Duodenal mucosa (tissue), 2 donors: Measurements from ENCODE around the gene ARFGAP3.

Source experiments
- H3K27ac ChIP-seq: one replicate; pipeline ENCODE4 v1.7.0; 2013; ENCODE audit warnings: low read depth, low read length
- H3K27me3 ChIP-seq, 2 donors: one replicate each; pipeline ENCODE4 v1.7.0; 2013; ENCODE audit warnings: low read length in 2 of 2, control low read depth in 1 of 2; ENCODE audit not compliant: insufficient read depth in 2 of 2, control insufficient read depth in 1 of 2
- H3K36me3 ChIP-seq, 2 donors: one replicate each; pipeline ENCODE4 v1.7.0; 2013; ENCODE audit warnings: low read length in 2 of 2, control low read depth in 1 of 2; ENCODE audit not compliant: insufficient read depth in 2 of 2, control insufficient read depth in 1 of 2
- H3K4me1 ChIP-seq, 2 donors: one replicate each; pipeline ENCODE4 v1.7.0; 2013; ENCODE audit warnings: low read length in 2 of 2, control low read depth in 1 of 2; ENCODE audit not compliant: insufficient read depth in 2 of 2, control insufficient read depth in 1 of 2
- H3K4me3 ChIP-seq, 2 donors: one replicate each; pipeline ENCODE4 v1.7.0; 2013; ENCODE audit warnings: low read length in 2 of 2, low read depth in 1 of 2
- H3K9ac ChIP-seq, 2 donors: one replicate each; pipeline ENCODE4 v1.7.0; 2013; ENCODE audit warnings: low read length in 2 of 2, low read depth in 1 of 2
- H3K9me3 ChIP-seq, 2 donors: one replicate each; pipeline ENCODE4 v1.7.0; 2013; ENCODE audit warnings: low read length in 2 of 2, control low read depth in 1 of 2; ENCODE audit not compliant: control insufficient read depth in 1 of 2

Gene ARFGAP3

DNA sequence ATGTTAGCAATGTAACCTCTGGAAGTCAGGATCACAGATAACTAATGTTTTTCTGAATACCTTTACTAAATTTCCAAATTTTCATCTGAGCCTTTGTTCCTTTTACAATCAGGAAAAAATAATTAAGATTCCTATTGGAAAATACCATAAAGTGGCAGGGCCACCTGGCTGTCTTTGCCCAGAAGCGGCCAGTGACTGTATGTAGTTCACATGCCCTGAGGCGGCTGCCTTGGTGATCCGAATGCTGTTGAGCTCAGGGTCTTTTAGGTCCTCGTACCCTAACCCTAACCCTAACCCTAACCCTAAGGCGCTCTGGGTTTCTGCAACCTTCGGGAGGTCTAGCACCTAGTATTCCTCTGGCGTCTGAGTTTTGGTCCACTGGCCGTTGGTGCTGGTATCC lies 8.5 kb upstream of the ARFGAP3 start:
- peaks cover 0 to 4% of the 10 kb centered on the region in 2 donors for H3K4me1 ChIP-seq
- no peak overlapping the region for H3K9ac ChIP-seq
- no peak overlapping the region for H3K27ac ChIP-seq
- no peak overlapping the region for H3K4me3 ChIP-seq
- no peaks in the 10 kb centered on the region for H3K27me3 ChIP-seq
- H3K9me3 ChIP-seq: no peaks in the 10 kb centered on the region
- peaks cover 0 to 7% of the 10 kb centered on the region in 2 donors for H3K36me3 ChIP-seq

DNA sequence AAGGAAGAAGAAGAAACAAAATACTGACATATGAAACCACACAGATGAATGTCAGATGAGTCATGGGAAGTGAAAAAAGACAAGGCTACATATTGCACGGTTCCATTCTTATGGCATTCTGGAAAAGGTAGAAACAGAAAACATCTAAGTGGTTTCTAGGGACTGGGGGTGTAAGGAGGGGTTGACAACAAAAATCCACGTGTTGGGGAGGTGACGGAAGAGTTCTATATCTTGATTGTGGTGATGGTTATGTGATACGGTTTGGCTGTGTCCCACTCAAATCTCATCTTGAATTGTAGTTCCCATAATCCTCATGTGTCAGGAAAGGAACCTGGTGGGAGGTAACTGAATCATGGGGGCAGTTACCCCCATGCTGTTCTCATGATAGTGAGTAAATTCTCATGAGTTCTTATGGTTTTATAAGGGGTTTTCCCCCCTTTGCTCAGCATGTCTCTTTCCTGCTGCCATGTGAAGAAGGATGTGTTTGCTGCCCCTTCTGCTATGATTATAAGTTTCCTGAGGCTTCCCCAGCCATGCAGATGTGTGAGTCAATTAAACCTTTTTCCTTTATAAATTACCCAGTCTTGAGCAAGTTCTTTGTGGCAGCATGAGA lies 6.4 kb upstream of the ARFGAP3 start:
- no peak overlapping the region for H3K9ac ChIP-seq
- H3K4me1 ChIP-seq: no peaks in the 10 kb centered on the region
- H3K36me3 ChIP-seq: no peaks in the 10 kb centered on the region
- H3K9me3 ChIP-seq: no peaks in the 10 kb centered on the region
- H3K4me3 ChIP-seq: no peak overlapping the region
- no peaks in the 10 kb centered on the region for H3K27me3 ChIP-seq
- H3K27ac ChIP-seq: no peak overlapping the region

DNA sequence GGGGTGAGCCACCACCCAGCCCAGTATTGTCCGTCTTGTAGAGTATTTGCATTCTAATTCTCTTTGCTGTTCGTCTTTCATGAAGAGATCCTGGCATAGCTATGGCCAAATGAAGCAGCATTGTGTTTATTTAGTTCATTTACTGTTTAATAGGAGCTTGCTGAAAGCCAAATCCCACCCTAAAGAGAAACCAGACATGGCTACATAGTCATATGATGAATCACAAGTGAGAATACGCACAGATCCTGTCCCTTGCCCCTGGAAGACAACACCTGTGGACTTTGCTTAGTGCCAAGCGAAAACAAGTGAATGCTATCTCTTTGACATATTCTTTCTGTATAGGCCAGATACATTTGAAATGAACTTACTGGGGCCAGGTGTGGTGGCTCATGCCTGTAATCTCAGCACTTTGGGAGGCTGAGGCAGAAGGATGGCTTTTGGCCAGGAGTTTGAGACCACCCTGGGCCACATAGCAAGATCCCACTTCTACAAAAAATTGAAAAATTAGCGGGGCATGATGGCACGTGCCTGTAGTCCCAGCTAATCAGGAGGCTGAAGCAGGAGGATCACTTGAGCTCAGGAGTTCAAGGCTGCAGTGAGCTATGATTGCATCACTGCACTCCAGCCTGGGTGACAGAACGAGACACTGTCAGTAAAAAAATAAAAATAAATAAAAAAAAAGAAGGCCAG lies 5.1 kb upstream of the ARFGAP3 start:
- no peak overlapping the region for H3K4me3 ChIP-seq
- H3K27ac ChIP-seq: peak overlapping the region; percentile 36
- no peaks in the 10 kb centered on the region for H3K27me3 ChIP-seq
- no peak overlapping the region for H3K9ac ChIP-seq
- no peaks in the 10 kb centered on the region for H3K9me3 ChIP-seq
- H3K4me1 ChIP-seq: no peaks in the 10 kb centered on the region
- no peaks in the 10 kb centered on the region for H3K36me3 ChIP-seq

DNA sequence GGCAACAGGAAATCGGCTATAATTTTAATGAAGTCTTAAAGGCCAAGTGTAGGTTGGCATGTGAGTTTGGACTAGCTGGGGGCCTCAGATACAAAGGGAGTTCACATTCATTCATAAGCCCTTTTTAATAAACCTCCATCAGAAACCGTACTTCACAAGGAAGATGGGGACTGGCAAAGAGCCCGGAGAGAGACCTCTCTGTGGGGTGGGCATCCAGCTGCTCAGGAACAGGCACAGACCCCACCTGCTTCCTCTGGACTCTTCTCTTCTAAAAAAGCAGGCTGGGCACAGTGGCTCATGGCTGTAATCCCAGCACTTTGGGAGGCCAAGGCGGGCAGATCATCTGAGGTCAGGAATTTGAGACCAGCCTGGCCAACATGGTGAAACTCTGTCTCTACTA lies 3.9 kb upstream of the ARFGAP3 start:
- no peaks in the 10 kb centered on the region for H3K36me3 ChIP-seq
- no peak overlapping the region for H3K27ac ChIP-seq
- peaks cover 2 to 3% of the 10 kb centered on the region in 2 donors for H3K4me1 ChIP-seq
- no peak overlapping the region for H3K4me3 ChIP-seq
- no peaks in the 10 kb centered on the region for H3K9me3 ChIP-seq
- H3K9ac ChIP-seq: no peak overlapping the region
- no peaks in the 10 kb centered on the region for H3K27me3 ChIP-seq

DNA sequence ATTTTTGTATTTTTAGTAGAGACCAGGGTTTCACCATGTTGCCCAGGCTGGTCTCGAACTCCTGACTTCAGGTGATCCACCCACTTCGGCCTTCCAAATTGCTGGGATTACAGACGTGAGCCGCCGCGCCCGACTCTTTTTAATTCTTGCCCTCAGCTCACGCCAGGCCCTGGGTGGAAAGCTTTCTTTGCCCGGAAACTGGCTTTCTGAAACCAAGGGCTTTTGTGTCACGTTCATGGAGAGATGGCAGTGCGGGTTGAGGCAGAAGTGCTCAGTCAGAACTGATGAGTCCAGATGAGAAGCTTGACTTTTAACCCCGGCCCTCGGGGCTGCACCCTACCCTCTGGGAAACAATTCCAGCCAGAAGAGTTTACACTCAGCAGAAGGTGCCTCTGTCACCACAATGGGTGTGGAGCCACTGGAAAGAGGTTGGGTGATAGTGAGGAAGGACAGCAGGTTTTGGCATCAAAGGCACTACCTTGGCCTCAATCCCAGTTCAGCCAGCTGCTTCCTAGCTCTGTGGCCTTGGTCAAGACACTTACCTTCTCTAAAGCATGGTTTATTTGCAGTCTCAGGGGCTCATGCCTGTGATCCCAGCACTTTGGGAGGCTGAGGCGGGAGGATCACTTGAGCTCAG lies 890 bp upstream of the ARFGAP3 start:
- Histone ChIP-seq H3K27me3 (no peaks in the 10 kb centered on the region), H3K4me1 (peaks cover 5 to 8% of the 10 kb centered on the region in 2 donors), H3K4me3 (no peak overlapping the region), H3K9me3 (no peaks in the 10 kb centered on the region), H3K9ac (no peak overlapping the region), H3K36me3 (no peaks in the 10 kb centered on the region), H3K27ac (no peak overlapping the region)

DNA sequence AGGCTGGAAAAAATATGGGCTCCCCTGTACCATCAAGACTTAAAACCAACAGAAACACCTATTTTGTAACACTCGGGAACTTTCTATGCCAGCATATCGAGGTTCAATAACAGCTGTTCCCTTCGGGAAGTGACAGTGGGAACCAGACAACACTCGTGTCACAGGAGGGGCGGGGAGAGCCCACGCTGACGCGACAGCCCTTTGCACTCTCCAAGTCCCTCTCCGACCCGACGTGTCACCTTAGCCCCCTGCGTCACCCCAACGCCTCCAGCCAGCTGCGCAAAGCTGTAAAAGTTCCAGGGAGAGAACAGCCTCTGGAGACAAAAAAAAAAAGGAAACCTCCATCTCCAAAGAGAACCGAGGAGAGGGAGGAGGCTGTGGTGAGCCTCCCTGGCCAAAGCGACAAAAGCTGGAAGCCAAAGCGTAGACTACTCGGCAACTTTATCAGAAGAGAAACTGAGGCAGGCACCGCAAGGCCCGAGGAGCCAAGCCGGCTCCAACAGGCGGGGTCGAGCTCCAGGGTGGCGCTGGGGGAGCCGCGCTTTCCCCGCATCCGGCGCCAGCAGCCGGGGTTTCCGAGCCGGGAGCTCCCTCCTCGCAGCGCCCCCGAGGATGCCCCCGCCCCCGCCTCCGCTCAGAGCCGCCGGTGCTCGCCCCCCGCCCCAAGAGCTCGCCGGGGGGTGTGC lies 751 bp downstream of the ARFGAP3 start:
- H3K27me3 ChIP-seq: no peaks in the 10 kb centered on the region
- peak overlapping the region; percentile 85 to 88 for H3K9ac ChIP-seq
- peaks cover 5 to 8% of the 10 kb centered on the region in 2 donors for H3K4me1 ChIP-seq
- no peaks in the 10 kb centered on the region for H3K9me3 ChIP-seq
- H3K4me3 ChIP-seq: peak overlapping the region; percentile 91 to 95
- H3K36me3 ChIP-seq: no peaks in the 10 kb centered on the region
- peak overlapping the region; percentile 97 for H3K27ac ChIP-seq

DNA sequence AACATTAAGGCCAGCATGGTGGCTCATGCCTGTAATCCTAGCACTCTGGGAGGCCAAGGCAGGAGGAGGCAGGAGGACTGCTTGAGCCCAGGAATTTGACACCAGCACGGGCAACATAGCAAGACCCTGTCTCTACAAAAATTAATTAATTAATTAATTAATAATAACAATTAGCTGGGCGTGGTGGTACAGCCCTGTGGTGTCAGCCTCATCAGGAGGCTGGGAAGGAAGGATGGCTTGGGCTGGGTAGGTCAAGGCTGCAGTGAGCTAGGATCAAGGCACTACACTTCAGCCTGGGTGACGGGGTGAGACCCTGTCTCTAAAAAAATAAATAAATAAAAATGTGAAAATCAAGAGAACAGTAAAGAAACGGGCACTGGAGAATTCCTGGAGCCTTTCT lies 1.4 kb downstream of the ARFGAP3 start:
- H3K9ac ChIP-seq: peak overlapping the region; percentile 85 to 88
- no peaks in the 10 kb centered on the region for H3K27me3 ChIP-seq
- peak overlapping the region; percentile 91 to 95 for H3K4me3 ChIP-seq
- peaks cover 5 to 8% of the 10 kb centered on the region in 2 donors for H3K4me1 ChIP-seq
- no peaks in the 10 kb centered on the region for H3K36me3 ChIP-seq
- no peaks in the 10 kb centered on the region for H3K9me3 ChIP-seq
- H3K27ac ChIP-seq: no peak overlapping the region

DNA sequence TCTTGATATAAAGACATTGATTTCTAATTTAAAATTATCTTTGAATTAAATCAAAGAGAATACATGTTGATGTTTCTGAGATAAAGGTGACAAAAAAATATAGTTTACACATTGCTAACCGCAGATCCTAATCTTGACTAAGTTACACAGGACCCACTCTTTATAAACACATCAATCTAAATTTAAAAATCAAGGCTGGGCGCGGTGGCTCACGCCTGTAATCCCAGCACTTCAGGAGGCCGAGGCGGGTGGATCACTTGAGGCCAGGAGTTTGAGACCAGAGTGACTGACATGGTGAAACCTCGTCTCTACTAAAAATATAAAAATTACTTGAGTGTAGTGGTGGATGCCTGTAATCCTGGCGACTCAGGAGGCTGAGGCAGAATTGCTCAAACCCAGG lies 1.9 kb downstream of the ARFGAP3 start:
- Histone ChIP-seq H3K4me1 (peaks cover 5 to 8% of the 10 kb centered on the region in 2 donors), H3K27me3 (no peaks in the 10 kb centered on the region), H3K36me3 (no peaks in the 10 kb centered on the region), H3K27ac (no peak overlapping the region), H3K4me3 (no peak overlapping the region), H3K9ac (no peak overlapping the region), H3K9me3 (no peaks in the 10 kb centered on the region)

DNA sequence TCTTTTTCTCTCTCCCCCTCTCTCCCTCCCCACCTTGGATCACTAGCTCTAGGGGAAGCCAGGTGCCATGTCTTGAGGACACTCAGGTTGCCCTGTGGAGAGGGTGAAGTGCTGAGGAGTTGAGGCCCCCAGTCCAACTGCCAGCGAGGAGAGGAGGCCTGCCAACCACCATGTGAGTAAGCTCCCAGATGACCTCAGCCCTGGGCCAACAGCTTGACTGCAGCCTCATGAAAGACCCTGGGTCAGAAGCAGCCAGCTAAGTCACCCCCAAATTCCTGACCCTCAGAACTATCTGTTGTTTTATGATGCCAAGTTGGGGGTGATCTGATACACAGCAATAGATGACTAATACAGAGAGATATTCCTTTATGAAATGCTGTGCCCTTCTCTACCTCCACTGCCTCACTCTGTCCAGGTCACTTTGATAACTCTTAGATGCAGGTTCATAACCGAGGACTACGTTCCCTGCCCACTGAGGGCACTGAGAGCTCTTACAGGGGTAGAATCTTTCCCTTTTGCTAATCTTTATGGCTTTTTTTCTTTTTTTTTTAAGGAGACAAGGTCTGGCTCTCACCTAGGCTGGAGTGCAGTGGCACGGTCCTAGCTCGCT lies 8.0 kb downstream of the ARFGAP3 start:
- H3K4me3 ChIP-seq: no peak overlapping the region
- H3K27me3 ChIP-seq: no peaks in the 10 kb centered on the region
- no peak overlapping the region for H3K9ac ChIP-seq
- H3K27ac ChIP-seq: no peak overlapping the region
- H3K9me3 ChIP-seq: no peaks in the 10 kb centered on the region
- peaks cover 0 to 4% of the 10 kb centered on the region in 2 donors for H3K4me1 ChIP-seq
- H3K36me3 ChIP-seq: peaks cover 3 to 15% of the 10 kb centered on the region in 2 donors
